ENCODE measurements around the gene DRC3.

The DRC3 gene

DNA sequence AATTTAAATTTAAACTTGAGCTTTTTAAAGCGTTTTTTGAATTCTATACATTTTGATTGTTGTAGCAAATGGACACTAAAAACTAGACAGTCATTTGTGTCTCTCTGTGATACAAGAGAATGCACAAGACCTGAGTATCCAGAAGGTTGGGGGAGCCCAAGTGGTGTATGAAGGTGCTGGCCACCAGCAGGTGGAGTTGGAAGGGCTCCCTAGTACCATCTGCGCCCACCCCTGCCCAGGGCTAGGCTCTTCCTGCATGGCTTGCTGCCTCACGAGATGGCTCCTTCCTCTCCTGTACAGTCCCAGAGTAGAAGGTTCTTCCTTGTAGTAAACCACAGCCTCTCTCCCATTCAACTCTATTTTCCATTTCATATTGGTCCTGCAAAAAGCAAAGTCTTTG is 83.6 kb downstream of the DRC3 start:
- no peak for DNase-seq

DNA sequence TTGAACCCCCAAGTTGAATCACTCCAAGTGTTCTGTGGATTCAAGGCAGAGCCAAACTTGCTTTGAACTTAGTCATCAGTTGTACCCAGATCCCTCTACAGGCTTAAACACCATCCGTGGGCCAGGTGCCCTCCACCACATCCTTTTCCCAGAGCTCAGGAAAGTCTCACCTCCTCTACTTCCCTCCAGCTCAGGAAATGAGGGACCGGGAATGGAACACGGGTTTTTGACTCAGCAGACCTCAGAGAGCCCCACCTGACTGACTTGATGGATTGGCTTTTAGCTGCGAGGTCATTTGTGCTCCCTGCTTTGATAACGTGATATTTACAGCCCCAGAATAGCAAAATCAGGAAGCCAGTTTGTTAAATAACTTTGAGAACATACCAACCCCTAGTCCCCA is 86.6 kb downstream of the DRC3 start:
- no peak for DNase-seq

DNA sequence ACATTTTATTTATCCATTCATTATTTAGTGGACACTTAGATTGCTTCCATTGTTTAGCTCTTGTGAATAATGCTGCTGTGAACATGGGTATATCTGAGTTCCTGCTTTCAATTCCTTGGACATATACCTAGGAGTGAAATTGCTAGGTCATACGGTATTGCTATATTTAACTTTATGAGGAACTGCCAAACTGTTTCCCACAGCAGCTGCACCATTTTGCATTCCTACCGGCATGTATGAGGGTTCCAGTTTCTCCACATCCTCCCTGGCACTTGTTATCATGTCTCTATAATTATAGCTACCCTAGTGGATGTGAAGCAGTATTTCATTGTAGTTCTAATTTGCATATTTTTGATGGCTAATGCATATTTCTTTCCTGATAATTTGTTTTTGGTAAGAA is 91.4 kb downstream of the DRC3 start:
- DNase-seq: no peak

DNA sequence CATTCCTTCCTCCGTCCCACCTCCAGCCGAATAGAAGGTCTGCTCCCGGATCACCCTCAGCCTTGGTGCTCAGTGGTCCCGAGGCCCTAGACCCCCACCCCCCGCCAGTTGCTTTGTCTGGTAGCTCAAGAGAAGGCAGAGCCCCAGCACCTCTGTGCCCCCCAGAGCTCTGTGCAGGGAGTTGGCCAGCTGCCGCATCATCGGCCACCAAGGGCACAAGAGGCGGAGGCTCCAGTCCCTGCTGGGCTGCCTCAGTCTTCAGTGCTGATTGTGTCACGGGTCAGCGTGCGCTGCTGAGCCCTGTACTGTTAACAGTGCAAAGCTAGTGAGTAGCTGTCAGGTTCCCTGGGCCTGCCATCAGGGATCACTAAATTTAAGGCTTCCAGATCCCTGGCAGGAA is 92.9 kb downstream of the DRC3 start:
- no peak for DNase-seq
